Measurements from ENCODE around the gene COG7. TPM values are rescaled to one million over a fixed set of nuclear protein-coding genes. Genes with fewer than 3 reads are reported as not detected.
"Not testable (repeated sequence)": the region's sequence is repeated elsewhere in the genome, so short reads cannot be mapped to it uniquely, and the experiment has no call there.

The COG7 gene
- total and polyA plus RNA-seq, 3 donors from 2014 or later, result 21.5 to 40.7 (median 35.1) TPM

DNA sequence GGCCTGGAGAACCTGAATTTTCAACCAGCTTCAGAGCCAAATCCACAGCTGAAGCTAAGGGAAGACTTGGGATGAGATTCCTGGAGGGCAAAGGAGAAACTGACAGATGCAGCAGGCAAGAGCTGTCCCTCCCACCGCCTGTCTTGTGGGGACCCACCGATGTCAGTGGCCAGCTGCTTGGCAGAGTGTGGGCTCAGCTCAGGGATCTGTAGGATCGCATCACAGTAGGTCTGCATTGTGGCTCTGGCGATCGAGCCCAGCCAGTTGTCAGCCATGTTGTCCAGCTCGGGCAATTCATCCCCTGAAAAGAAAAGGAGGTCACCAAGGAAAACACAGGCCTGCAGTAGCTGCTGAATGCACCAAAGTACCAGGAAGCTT, 60.8 kb downstream of the COG7 start:
- WGBS, 2 donors, result 93 to 94% methylated on average over 6 of the region's 6 CpGs
- Histone ChIP-seq H3K27me3 (no peaks in the 10 kb centered on the region), H3K36me3 (ENCODE audit: low read depth, missing control alignments) (no peaks in the 10 kb centered on the region), H3K4me1 (no peaks in the 10 kb centered on the region), H3K27ac (no peak overlapping the region), H3K4me3 (no peak overlapping the region), H3K9me3 (no peaks in the 10 kb centered on the region)
- TF ChIP-seq, protein P1, sequence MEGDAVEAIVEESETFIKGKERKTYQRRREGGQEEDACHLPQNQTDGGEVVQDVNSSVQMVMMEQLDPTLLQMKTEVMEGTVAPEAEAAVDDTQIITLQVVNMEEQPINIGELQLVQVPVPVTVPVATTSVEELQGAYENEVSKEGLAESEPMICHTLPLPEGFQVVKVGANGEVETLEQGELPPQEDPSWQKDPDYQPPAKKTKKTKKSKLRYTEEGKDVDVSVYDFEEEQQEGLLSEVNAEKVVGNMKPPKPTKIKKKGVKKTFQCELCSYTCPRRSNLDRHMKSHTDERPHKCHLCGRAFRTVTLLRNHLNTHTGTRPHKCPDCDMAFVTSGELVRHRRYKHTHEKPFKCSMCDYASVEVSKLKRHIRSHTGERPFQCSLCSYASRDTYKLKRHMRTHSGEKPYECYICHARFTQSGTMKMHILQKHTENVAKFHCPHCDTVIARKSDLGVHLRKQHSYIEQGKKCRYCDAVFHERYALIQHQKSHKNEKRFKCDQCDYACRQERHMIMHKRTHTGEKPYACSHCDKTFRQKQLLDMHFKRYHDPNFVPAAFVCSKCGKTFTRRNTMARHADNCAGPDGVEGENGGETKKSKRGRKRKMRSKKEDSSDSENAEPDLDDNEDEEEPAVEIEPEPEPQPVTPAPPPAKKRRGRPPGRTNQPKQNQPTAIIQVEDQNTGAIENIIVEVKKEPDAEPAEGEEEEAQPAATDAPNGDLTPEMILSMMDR (IDR thresholded peaks at IDR 0.05), result no peak
- TF ChIP-seq POLR2A (IDR thresholded peaks at IDR 0.05), result no peak
- intact Hi-C loops (cut with DNase I; ENCODE audit: low total_unique reads), result no loop called here
- no peak for DNase-seq

DNA sequence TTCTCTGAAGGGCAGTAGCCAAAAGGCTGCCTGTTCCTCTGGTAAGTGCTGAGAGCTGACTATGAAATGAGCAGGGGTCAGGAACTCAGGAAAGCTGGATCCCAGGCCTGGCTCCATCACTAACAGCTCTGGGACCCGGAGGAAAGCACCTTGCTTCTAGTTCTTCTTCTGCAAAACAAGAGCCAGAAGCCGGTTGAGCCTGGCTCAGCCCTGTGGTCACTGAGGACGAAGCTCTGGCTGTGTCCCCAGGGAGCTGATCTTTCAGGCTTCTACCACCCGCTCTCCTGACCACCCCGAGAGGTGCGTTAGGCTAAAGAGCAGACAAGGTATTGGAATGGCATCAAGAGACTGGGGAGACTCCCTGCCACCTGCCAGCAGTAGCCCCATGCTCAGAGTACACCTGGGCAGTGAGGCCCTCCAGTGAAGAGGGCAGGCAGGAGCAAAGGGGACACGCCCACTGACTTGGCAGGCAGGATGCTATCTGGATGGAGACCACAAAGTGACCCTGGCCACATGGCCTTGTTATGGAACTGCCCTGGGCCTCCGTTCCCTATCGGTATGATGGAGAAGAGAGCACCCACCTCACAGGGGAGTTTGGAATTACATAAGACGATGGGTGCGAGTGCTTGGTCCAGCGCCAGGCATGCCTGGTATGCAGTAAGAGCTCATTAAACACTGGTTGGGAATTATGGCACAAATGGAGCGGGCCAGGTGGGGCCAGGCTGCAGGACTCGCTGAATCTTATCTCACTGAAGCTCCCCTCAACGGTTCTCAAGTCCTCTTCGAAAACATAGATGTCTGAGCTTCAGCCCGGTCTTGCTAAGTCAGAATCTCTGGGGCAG, 61.4 kb downstream of the COG7 start:
- H3K4me1 ChIP-seq, result no peaks in the 10 kb centered on the region
- WGBS, 2 donors, result 85 to 93% methylated on average over 17 of the region's 17 CpGs
- intact Hi-C loops (cut with DNase I; ENCODE audit: low total_unique reads), result no loop called here
- no peak overlapping the region for H3K27ac ChIP-seq
- TF ChIP-seq, protein P1 (IDR thresholded peaks at IDR 0.05), result no peak
- TF ChIP-seq POLR2A (IDR thresholded peaks at IDR 0.05), result no peak
- H3K36me3 ChIP-seq (ENCODE audit: low read depth, missing control alignments), result no peaks in the 10 kb centered on the region
- DNase-seq, result no peak
- H3K27me3 ChIP-seq, result no peaks in the 10 kb centered on the region
- H3K4me3 ChIP-seq, result no peak overlapping the region
- no peaks in the 10 kb centered on the region for H3K9me3 ChIP-seq

DNA sequence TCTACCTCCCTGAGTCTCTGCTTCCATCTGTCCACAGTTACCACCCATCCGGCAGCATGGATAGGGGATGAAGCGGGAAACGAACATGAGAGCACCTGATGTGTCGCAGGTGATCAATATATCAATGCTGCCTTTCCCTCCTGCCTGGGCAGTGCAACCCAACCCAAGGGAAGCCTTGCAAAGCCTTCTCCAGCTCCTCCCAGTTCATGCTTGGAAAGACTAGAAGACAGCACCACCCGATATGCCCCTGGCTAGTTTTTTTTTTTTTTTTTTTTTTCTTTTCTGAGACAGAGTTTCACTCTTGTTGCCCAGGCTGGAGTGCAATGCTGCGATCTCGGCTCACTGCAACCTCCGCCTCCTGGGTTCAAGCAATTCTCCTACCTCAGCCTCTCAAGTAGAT, 63.1 kb downstream of the COG7 start:
- H3K4me3 ChIP-seq; H3K27ac ChIP-seq; H3K27me3 ChIP-seq; H3K4me1 ChIP-seq; H3K36me3 ChIP-seq (ENCODE audit: low read depth, missing control alignments); H3K9me3 ChIP-seq; DNase-seq; intact Hi-C loops (cut with DNase I; ENCODE audit: low total_unique reads): not testable (repeated sequence)
- WGBS, 2 donors, result 93 to 98% methylated on average over 8 of the region's 8 CpGs

DNA sequence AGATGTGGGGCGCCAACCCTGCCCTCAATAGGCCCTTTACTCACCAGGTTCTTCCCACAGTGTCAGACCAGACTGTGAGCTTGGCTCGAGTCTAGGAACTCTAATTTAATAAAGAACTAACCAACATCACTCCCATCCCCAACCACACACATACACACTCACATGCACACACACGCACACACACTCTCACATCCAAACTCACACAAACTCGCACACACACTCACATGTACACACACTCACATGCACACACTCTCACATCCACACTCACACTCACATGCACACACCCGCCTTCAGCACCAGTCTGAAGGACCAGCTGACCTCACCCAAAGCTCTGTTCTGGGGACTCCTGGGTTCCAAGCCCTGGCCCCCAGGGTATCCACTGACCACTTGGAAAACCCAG, 63.8 kb downstream of the COG7 start:
- no peaks in the 10 kb centered on the region for H3K27me3 ChIP-seq

DNA sequence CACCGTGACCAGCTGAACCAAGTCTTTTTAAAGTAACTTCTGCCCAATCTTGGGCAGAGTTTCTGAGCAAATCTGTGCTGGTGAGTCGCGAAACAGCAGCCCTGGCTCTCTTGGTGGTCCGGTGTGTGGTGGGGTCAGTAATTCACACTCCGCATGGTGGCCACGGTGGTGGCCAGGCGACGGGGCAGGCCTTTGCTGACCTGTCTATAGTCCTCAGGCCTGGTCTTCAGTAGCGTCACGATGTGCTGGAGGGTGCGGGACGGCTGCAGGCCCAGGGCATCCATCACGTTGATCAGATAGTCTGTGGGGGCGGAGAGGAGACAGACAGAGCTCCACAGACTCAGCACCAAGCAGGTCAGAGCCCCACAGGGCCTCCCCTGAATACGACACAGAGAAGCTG, 64.2 kb downstream of the COG7 start:
- intact Hi-C loops (cut with DNase I; ENCODE audit: low total_unique reads), result no loop called here
- DNase-seq, result no peak
- no peak overlapping the region for H3K27ac ChIP-seq
- H3K4me1 ChIP-seq, result no peaks in the 10 kb centered on the region
- no peaks in the 10 kb centered on the region for H3K27me3 ChIP-seq
- H3K36me3 ChIP-seq (ENCODE audit: low read depth, missing control alignments), result no peaks in the 10 kb centered on the region
- TF ChIP-seq POLR2A (IDR thresholded peaks at IDR 0.05), result no peak
- TF ChIP-seq, protein P1 (IDR thresholded peaks at IDR 0.05), result no peak
- no peak overlapping the region for H3K4me3 ChIP-seq
- H3K9me3 ChIP-seq, result no peaks in the 10 kb centered on the region
- 64 to 91% methylated on average over 4 to 15 of the region's 15 CpGs for WGBS, 2 donors

More for the DNA sequence above, 63.8 kb downstream of the COG7 start:
- H3K27ac ChIP-seq, result no peak overlapping the region
- H3K4me1 ChIP-seq, result no peaks in the 10 kb centered on the region
- intact Hi-C loops (cut with DNase I; ENCODE audit: low total_unique reads), result no loop called here
- TF ChIP-seq POLR2A (IDR thresholded peaks at IDR 0.05), result no peak
- TF ChIP-seq, protein P1 (IDR thresholded peaks at IDR 0.05), result no peak
- WGBS, 2 donors, result 86 to 92% methylated on average over 5 of the region's 5 CpGs
- no peak overlapping the region for H3K4me3 ChIP-seq
- no peaks in the 10 kb centered on the region for H3K9me3 ChIP-seq
- DNase-seq, result no peak
- no peaks in the 10 kb centered on the region for H3K36me3 ChIP-seq (ENCODE audit: low read depth, missing control alignments)

All from testis (tissue), 3 donors.